Urinary bladder (tissue), 4 donors: Measurements from ENCODE around the gene PDE4D. TPM values are rescaled to one million over a fixed set of nuclear protein-coding genes. Genes with fewer than 3 reads are reported as not detected.
"Not testable (repeated sequence)": the region's sequence is repeated elsewhere in the genome, so short reads cannot be mapped to it uniquely, and the experiment has no call there.

Experiments
- DNase-seq: peaks from one replicate; pipeline ENCODE4 v3.0.0-alpha.2; 2015; ENCODE audit errors: extremely low spot score
- H3K27ac ChIP-seq: one replicate; pipeline ENCODE4 v1.5.1; 2013; ENCODE audit warnings: low read depth, mild to moderate bottlenecking, moderate library complexity
- H3K36me3 ChIP-seq: one replicate; pipeline ENCODE4 v1.6.1; 2013; ENCODE audit warnings: mild to moderate bottlenecking, moderate library complexity; ENCODE audit not compliant: insufficient read depth
- H3K4me1 ChIP-seq: one replicate; pipeline ENCODE4 v1.6.1; 2013; ENCODE audit warnings: mild to moderate bottlenecking, moderate library complexity; ENCODE audit not compliant: insufficient read depth
- H3K4me3 ChIP-seq: one replicate; pipeline ENCODE4 v1.5.1; 2013; ENCODE audit warnings: low read depth, low read length
- WGBS: extraction: QIAGEN DNeasy Blood & Tissue Kit; methylation state at CpG from one replicate; pipeline ENCODE4 v1.1.7; 2013; 5-methylcytosine and 5-hydroxymethylcytosine counted together
- polyA plus RNA-seq: library from polyadenylated mRNA; stranded (reverse); fragments of 200-250 nt; gene quantifications from one replicate; pipeline ENCODE4 v1.2.3, GENCODE V29; 2013
- total RNA-seq: library from RNA; depleted of rRNA; stranded (reverse); fragments of >200 nt; gene quantifications from one replicate; pipeline ENCODE4 v1.2.3, GENCODE V29; 2014
- donor health status: healthy with polysubstance abuse.
- donor health status: healthy.

Gene PDE4D
- total and polyA plus RNA-seq, 2 donors = 27.3 to 253 TPM

- peak overlapping the region; percentile 48 for H3K4me3 ChIP-seq
- no peak overlapping the region for H3K27ac ChIP-seq
- no peaks in the 10 kb centered on the region for H3K36me3 ChIP-seq
- H3K4me1 ChIP-seq = no peaks in the 10 kb centered on the region
- no peak for DNase-seq
Observed at GRCh38 chr5:59767211-59767605, 126.3 kb downstream of the PDE4D start.

GRCh38 chr5:59766427-59767210 is 126.9 kb downstream of the PDE4D start:
- H3K4me3 ChIP-seq = peak overlapping the region; percentile 38
- DNase-seq = no peak
- WGBS = 14% methylated on average over 7 of the region's 7 CpGs
- peak overlapping the region; percentile 45 for H3K27ac ChIP-seq
- no peaks in the 10 kb centered on the region for H3K36me3 ChIP-seq
- H3K4me1 ChIP-seq = no peaks in the 10 kb centered on the region

- Histone ChIP-seq H3K4me1 (no peaks in the 10 kb centered on the region), H3K4me3 (peak overlapping the region; percentile 38), H3K27ac (no peak overlapping the region), H3K36me3 (no peaks in the 10 kb centered on the region)
- DNase-seq = no peak
- 50% methylated on average over 2 of the region's 2 CpGs for WGBS
Observed at GRCh38 chr5:59765446-59765845, 128.1 kb downstream of the PDE4D start.

GRCh38 chr5:59764361-59764760 is 129.2 kb downstream of the PDE4D start:
- no peak for DNase-seq
- Histone ChIP-seq H3K27ac (no peak overlapping the region), H3K4me3 (no peak overlapping the region), H3K4me1 (no peaks in the 10 kb centered on the region), H3K36me3 (no peaks in the 10 kb centered on the region)
- WGBS = 89% methylated on average over 3 of the region's 3 CpGs

- no peaks in the 10 kb centered on the region for H3K36me3 ChIP-seq
- no peaks in the 10 kb centered on the region for H3K4me1 ChIP-seq
- peak overlapping the region; percentile 23 for H3K27ac ChIP-seq
- H3K4me3 ChIP-seq = no peak overlapping the region
- no peak for DNase-seq
- WGBS = 68% methylated on average over 2 of the region's 2 CpGs
Observed at GRCh38 chr5:59763541-59763940, 130.0 kb downstream of the PDE4D start.

- 90% methylated on average over 5 of the region's 5 CpGs for WGBS
- DNase-seq, H3K27ac ChIP-seq, H3K36me3 ChIP-seq, H3K4me3 ChIP-seq, H3K4me1 ChIP-seq: not testable (repeated sequence)
Observed at GRCh38 chr5:59762232-59762631, 131.3 kb downstream of the PDE4D start.

- Histone ChIP-seq H3K4me3 (no peak overlapping the region), H3K36me3 (no peaks in the 10 kb centered on the region), H3K4me1 (peaks cover 2% of the 10 kb centered on the region), H3K27ac (no peak overlapping the region)
- no peak for DNase-seq
- WGBS = 41% methylated on average over 2 of the region's 2 CpGs
Observed at GRCh38 chr5:59760785-59761348, 132.7 kb downstream of the PDE4D start.

GRCh38 chr5:59759600-59760351 is 133.8 kb downstream of the PDE4D start:
- WGBS = 64% methylated on average over 4 of the region's 4 CpGs
- peak overlapping the region; percentile 35 for H3K27ac ChIP-seq
- H3K4me1 ChIP-seq = peaks cover 2% of the 10 kb centered on the region
- no peaks in the 10 kb centered on the region for H3K36me3 ChIP-seq
- no peak for DNase-seq
- H3K4me3 ChIP-seq = no peak overlapping the region

GRCh38 chr5:59758566-59758965 is 135.0 kb downstream of the PDE4D start:
- WGBS = 83% methylated on average over 1 of the region's 1 CpG

GRCh38 chr5:59757442-59757841 is 136.1 kb downstream of the PDE4D start:
- H3K36me3 ChIP-seq = no peaks in the 10 kb centered on the region
- H3K27ac ChIP-seq = no peak overlapping the region
- peaks cover 2% of the 10 kb centered on the region for H3K4me1 ChIP-seq
- no peak for DNase-seq
- 48% methylated on average over 1 of the region's 1 CpG for WGBS
- H3K4me3 ChIP-seq = no peak overlapping the region

More at GRCh38 chr5:59758566-59758965, 135.0 kb downstream of the PDE4D start:
- Histone ChIP-seq H3K36me3 (no peaks in the 10 kb centered on the region), H3K4me1 (peaks cover 2% of the 10 kb centered on the region), H3K4me3 (no peak overlapping the region), H3K27ac (no peak overlapping the region)
- DNase-seq = no peak

- H3K36me3 ChIP-seq = no peaks in the 10 kb centered on the region
- H3K4me3 ChIP-seq = no peak overlapping the region
- WGBS = 97% methylated on average over 7 of the region's 7 CpGs
- H3K4me1 ChIP-seq = peaks cover 3% of the 10 kb centered on the region
- DNase-seq = no peak
- H3K27ac ChIP-seq = no peak overlapping the region
Observed at GRCh38 chr5:59756373-59757035, 137.0 kb downstream of the PDE4D start.

- Histone ChIP-seq H3K4me1 (peaks cover 5% of the 10 kb centered on the region), H3K36me3 (no peaks in the 10 kb centered on the region), H3K27ac (no peak overlapping the region), H3K4me3 (no peak overlapping the region)
- no peak for DNase-seq
- whole genome bisulfite sequencing = 60% methylated on average over 1 of the region's 1 CpG
Observed at GRCh38 chr5:59755476-59755875, 138.1 kb downstream of the PDE4D start.

GRCh38 chr5:59753599-59753998 is 139.9 kb downstream of the PDE4D start:
- whole genome bisulfite sequencing = 82% methylated on average over 3 of the region's 3 CpGs
- no peak overlapping the region for H3K4me3 ChIP-seq
- no peaks in the 10 kb centered on the region for H3K36me3 ChIP-seq
- peaks cover 5% of the 10 kb centered on the region for H3K4me1 ChIP-seq
- H3K27ac ChIP-seq = no peak overlapping the region
- DNase-seq = no peak
